ENCODE data around the gene PIAS1.

- no peak for TF ChIP-seq EZH2phosphoT487 (IDR thresholded peaks at IDR 0.05; ENCODE audit: low read length)
- no peak for TF ChIP-seq CTCF (IDR thresholded peaks at IDR 0.05; ENCODE audit: low read length)
- no peak for TF ChIP-seq EZH2 (optimal IDR thresholded peaks at IDR 0.05; ENCODE audit: low read depth, low read length)
These were observed 150.2 kb downstream of the PIAS1 start for GRCh38 chr15:68204361-68204760.
